MCF 10A (cell line): Measurements from ENCODE around the gene ATG7. TPM values are rescaled to one million over a fixed set of nuclear protein-coding genes. Genes with fewer than 3 reads are reported as not detected.

Experiments used
- BruUV-seq: library from RNA; stranded (reverse); fragments of 400-500 nt; replicated peaks from 2 replicates; lab custom pipeline; 2021; lab: Mats Ljungman, UMichigan
- CTCF ChIA-PET: fragments of 300-600 bp; sonication (Branson Sonifier 250); formaldehyde crosslinking; extraction: SDS; loops from one replicate; lab custom pipeline; 2021; ENCODE audit warnings: antibody characterized with exemption, inconsistent platforms; lab: Yijun Ruan, JAX
- POLR2A ChIA-PET: fragments of 300-600, 350-650 bp; sonication (Branson Sonifier 250); formaldehyde crosslinking; extraction: SDS; loops from one replicate; lab custom pipeline; 2020; ENCODE audit warnings: antibody characterized with exemption, inconsistent platforms; lab: Yijun Ruan, JAX
- DNase-seq: peaks from one replicate; pipeline ENCODE4 v3.0.0-alpha.2; 2018; ENCODE audit not compliant: unreplicated experiment
- H3K27ac Mint-ChIP-seq: one replicate; pipeline ENCODE4 v1.8.0; 2022; ENCODE audit warnings: mild to moderate bottlenecking, low read depth, mixed read lengths; ENCODE audit not compliant: unreplicated experiment
- H3K27me3 Mint-ChIP-seq: one replicate; pipeline ENCODE4 v1.8.0; 2022; ENCODE audit warnings: mixed read lengths; ENCODE audit not compliant: insufficient read depth, unreplicated experiment
- H3K36me3 Mint-ChIP-seq: one replicate; pipeline ENCODE4 v1.8.0; 2022; ENCODE audit warnings: mild to moderate bottlenecking, moderate library complexity, mixed read lengths; ENCODE audit not compliant: insufficient read depth, unreplicated experiment
- H3K4me1 Mint-ChIP-seq: one replicate; pipeline ENCODE4 v1.8.0; 2022; ENCODE audit warnings: mixed read lengths; ENCODE audit not compliant: insufficient read depth, unreplicated experiment
- H3K4me3 Mint-ChIP-seq: one replicate; pipeline ENCODE4 v1.8.0; 2022; ENCODE audit warnings: mild to moderate bottlenecking, moderate library complexity, mixed read lengths; ENCODE audit not compliant: unreplicated experiment
- H3K9me3 Mint-ChIP-seq: one replicate; pipeline ENCODE4 v1.8.0; 2022; ENCODE audit warnings: mixed read lengths; ENCODE audit not compliant: unreplicated experiment
- intact Hi-C: fragments of 100-400 bp; cut with micrococcal nuclease; formaldehyde crosslinking; loops from 2 replicates; pipeline ENCODE4 v1.14.1; 2022
- total RNA-seq: library from RNA; stranded (reverse); gene quantifications from 2 replicates; pipeline ENCODE4 v1.2.3, GENCODE V29; 2022
- TF ChIP-seq, protein P1 (sequence below): fragments of 200-600 bp; IDR thresholded peaks from one replicate; pipeline ENCODE4 v1.8.0; 2022; ENCODE audit warnings: antibody characterized with exemption, mild to moderate bottlenecking; ENCODE audit not compliant: unreplicated experiment

Gene ATG7
- total RNA-seq, 1 experiment from 2014 or later = 54.0 TPM

DNA sequence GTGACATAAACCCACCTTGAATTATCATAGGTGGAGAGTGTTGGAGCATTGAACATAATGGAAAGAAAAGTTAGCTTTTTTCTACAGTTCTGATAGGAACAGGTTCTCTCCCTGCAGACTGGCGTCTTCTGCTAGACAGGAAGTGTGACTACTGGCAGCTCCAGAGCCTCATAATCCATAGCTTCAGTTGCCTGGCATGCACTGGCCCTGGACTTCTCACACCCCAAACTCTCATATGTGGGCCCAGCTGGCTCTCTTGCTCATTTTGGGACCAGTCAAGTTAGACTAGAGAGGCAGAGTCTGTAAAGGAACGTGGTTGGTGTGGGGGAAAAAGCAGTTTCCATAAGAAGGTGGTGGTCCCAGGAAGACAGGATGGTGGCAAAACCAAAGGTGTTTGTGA lies 191.4 kb downstream of the ATG7 start:
- intact Hi-C loops = no loop called here
- CTCF ChIA-PET = interaction anchor here (0.6 kb wide), 1 partner anchor 779 kb away, joined by 3 read pairs; no protein-coding TSS in a partner anchor
- peaks cover 9% of the 10 kb centered on the region for H3K4me1 Mint-ChIP-seq
- BruUV-seq = no TSS peak
- TF ChIP-seq, protein P1, sequence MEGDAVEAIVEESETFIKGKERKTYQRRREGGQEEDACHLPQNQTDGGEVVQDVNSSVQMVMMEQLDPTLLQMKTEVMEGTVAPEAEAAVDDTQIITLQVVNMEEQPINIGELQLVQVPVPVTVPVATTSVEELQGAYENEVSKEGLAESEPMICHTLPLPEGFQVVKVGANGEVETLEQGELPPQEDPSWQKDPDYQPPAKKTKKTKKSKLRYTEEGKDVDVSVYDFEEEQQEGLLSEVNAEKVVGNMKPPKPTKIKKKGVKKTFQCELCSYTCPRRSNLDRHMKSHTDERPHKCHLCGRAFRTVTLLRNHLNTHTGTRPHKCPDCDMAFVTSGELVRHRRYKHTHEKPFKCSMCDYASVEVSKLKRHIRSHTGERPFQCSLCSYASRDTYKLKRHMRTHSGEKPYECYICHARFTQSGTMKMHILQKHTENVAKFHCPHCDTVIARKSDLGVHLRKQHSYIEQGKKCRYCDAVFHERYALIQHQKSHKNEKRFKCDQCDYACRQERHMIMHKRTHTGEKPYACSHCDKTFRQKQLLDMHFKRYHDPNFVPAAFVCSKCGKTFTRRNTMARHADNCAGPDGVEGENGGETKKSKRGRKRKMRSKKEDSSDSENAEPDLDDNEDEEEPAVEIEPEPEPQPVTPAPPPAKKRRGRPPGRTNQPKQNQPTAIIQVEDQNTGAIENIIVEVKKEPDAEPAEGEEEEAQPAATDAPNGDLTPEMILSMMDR = no peak
- H3K9me3 Mint-ChIP-seq = no peaks in the 10 kb centered on the region
- POLR2A ChIA-PET = no interaction called here
- DNase-seq = no peak
- H3K36me3 Mint-ChIP-seq = peaks cover 11% of the 10 kb centered on the region
- H3K27ac Mint-ChIP-seq = no peak overlapping the region
- H3K27me3 Mint-ChIP-seq = no peaks in the 10 kb centered on the region
- H3K4me3 Mint-ChIP-seq = no peak overlapping the region

DNA sequence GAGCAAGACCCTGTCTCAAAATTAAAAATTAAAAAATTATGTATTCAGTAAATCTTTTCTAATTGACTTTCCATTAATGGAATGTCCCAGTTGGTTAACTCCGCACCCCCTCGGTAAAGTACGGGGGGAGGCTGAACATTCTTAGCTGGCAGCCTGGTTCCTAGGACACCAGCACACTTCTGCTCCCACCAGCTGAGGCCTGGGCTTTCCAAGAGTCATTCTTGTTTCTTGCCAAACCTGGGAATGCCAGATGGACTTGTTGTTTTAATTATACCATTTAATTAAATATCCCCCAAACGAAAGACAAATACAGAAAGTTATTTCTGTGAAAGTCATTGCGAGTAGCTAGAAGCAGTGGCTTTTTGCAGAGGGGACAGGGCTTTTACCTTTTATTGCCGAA lies 192.2 kb downstream of the ATG7 start:
- no TSS peak for BruUV-seq
- H3K9me3 Mint-ChIP-seq = no peaks in the 10 kb centered on the region
- H3K27me3 Mint-ChIP-seq = no peaks in the 10 kb centered on the region
- H3K4me3 Mint-ChIP-seq = no peak overlapping the region
- intact Hi-C loops = no loop called here
- H3K27ac Mint-ChIP-seq = no peak overlapping the region
- ChIA-PET POLR2A (no interaction called here), CTCF (no interaction called here)
- H3K4me1 Mint-ChIP-seq = peaks cover 1% of the 10 kb centered on the region
- TF ChIP-seq, protein P1 = no peak
- DNase-seq = no peak
- H3K36me3 Mint-ChIP-seq = peaks cover 18% of the 10 kb centered on the region

DNA sequence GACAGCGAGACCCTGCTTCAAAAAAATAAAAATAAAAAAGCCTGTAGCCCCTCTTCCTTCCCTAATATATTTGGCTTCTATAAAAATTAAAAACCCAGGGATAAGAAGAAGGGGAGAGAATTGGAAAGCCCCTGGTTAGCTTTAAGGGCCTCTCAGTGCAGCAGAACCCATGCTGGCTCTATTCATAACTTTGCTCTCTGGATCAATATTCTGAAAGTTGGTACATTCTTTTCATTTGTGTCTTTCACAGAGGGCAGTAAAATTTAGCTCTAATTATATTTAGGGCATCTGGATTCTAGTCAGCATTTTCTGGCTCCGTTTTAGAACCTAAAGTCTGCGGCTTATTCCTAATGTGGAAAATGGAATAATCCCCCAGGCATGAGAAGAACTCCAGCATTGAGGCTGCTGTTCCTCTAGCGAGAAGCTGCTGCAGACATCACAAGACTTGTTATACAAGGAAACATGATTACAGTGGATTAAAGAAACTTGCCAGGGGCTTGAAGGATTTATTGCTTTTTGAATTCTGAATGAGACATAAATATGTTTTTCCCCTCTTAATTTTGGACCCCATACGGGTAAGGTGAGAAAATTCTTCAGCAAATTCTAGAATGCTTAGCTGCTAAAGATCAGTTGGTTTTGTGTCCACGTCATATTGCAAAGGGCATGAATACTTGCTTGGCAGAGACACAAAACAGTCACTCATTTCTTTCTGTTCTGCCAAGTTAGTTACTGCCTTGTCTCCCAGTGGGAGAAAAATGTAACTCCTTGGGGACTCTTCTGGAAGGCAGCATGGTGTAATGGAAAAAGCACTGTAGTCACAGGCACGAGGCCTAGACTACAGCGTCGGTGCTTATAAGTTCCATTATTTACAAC lies 193.8 kb downstream of the ATG7 start:
- intact Hi-C loops = no loop called here
- DNase-seq = peak; percentile 40
- no TSS peak for BruUV-seq
- H3K27me3 Mint-ChIP-seq = no peaks in the 10 kb centered on the region
- H3K4me1 Mint-ChIP-seq = no peaks in the 10 kb centered on the region
- H3K9me3 Mint-ChIP-seq = no peaks in the 10 kb centered on the region
- no peak overlapping the region for H3K4me3 Mint-ChIP-seq
- ChIA-PET POLR2A (no interaction called here), CTCF (interaction anchor here (1.1 kb wide), 1 partner anchor 494 kb away, joined by 4 read pairs; no protein-coding TSS in a partner anchor)
- no peak overlapping the region for H3K27ac Mint-ChIP-seq
- TF ChIP-seq, protein P1 = no peak
- peaks cover 22% of the 10 kb centered on the region for H3K36me3 Mint-ChIP-seq

DNA sequence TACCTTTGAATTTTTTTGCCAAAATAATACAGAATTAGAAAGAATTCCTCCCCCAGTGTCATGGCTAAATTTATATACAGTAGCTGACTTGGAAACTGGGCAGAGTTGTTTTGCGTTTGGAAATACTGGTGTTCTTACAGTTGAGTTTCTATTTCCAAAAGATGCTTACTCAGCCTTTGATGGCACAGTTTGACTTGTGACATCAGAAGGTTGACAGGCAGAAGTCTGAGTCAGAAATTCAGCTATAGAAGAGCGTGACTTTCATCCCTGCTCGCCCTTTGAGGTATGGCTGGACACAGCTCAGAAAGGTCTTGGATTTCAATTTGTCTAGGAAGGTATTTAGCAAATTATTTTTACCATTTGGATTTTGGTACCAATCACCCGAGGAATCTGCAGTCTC lies 195.7 kb downstream of the ATG7 start:
- Mint-ChIP-seq H3K4me1 (no peaks in the 10 kb centered on the region), H3K36me3 (peaks cover 22% of the 10 kb centered on the region), H3K27me3 (no peaks in the 10 kb centered on the region), H3K27ac (no peak overlapping the region), H3K9me3 (no peaks in the 10 kb centered on the region), H3K4me3 (no peak overlapping the region)
- no peak for DNase-seq
- no TSS peak for BruUV-seq
- intact Hi-C loops = no loop called here
- POLR2A ChIA-PET = interaction anchor here (0.8 kb wide), 1 partner anchor 11 kb away, joined by 3 read pairs; no protein-coding TSS in a partner anchor
- TF ChIP-seq, protein P1 = no peak
- CTCF ChIA-PET = no interaction called here
